Measurements from ENCODE around the gene KRT23.

GRCh38 chr17:40936437-40936971, 942 bp downstream of the KRT23 start:
- TF ChIP-seq POLR2A (IDR thresholded peaks at IDR 0.05; ENCODE audit: extremely low read depth, insufficient read length) (no peak), CTCF (IDR thresholded peaks at IDR 0.05; ENCODE audit: low read depth, low read length) (no peak)
